Panc1 (cell line): ENCODE results near the gene JDP2.

ENCODE experiments used
- POLR2AphosphoS5 ChIP-seq: IDR thresholded peaks from 2 replicates; pipeline ENCODE4 v1.6.1; 2012; ENCODE audit warnings: mild to moderate bottlenecking, low read depth, low read length, moderate library complexity
- SIN3A ChIP-seq: IDR thresholded peaks from 2 replicates; pipeline ENCODE4 v1.6.1; 2012; ENCODE audit warnings: low read depth, mild to moderate bottlenecking, low read length, moderate library complexity, borderline replicate concordance; ENCODE audit not compliant: insufficient read depth
- TF ChIP-seq, protein P1 (sequence below): fragments of 450-650 bp; IDR thresholded peaks from 2 replicates; pipeline ENCODE4 v1.5.1; 2017; ENCODE audit warnings: mild to moderate bottlenecking
- TF ChIP-seq, protein P2 (sequence below), 2 experiments: IDR thresholded peaks; 2 replicates each; pipeline ENCODE4 v1.6.1; 2011 to 2012; ENCODE audit warnings: low read depth in 2 of 2, control low read depth in 1 of 2, low read length in 1 of 2, mild to moderate bottlenecking in 1 of 2, moderate library complexity in 1 of 2; ENCODE audit not compliant: insufficient read depth in 1 of 2

DNA sequence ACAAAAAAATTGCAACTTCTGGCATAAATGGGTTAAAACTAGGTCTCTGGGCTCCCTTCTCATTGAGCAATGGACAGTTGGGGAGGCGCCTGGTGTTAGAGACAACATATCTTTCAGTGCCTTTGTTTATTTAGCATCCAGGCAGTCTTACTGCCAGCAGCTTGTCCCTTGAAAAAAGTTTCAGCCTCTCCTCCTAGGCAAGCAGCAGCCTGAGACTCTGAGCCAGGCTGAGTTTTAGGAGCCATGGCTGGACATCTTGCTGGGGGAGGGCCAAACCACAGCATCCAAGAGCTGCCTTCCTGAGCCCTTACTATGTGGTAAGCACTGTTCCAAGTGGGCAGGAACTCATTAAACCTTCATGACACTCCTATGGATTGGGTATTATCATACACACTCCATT lies 10.1 kb upstream of the JDP2 start:
- TF ChIP-seq, protein P1, sequence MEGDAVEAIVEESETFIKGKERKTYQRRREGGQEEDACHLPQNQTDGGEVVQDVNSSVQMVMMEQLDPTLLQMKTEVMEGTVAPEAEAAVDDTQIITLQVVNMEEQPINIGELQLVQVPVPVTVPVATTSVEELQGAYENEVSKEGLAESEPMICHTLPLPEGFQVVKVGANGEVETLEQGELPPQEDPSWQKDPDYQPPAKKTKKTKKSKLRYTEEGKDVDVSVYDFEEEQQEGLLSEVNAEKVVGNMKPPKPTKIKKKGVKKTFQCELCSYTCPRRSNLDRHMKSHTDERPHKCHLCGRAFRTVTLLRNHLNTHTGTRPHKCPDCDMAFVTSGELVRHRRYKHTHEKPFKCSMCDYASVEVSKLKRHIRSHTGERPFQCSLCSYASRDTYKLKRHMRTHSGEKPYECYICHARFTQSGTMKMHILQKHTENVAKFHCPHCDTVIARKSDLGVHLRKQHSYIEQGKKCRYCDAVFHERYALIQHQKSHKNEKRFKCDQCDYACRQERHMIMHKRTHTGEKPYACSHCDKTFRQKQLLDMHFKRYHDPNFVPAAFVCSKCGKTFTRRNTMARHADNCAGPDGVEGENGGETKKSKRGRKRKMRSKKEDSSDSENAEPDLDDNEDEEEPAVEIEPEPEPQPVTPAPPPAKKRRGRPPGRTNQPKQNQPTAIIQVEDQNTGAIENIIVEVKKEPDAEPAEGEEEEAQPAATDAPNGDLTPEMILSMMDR: no peak
- TF ChIP-seq POLR2AphosphoS5: no peak
- TF ChIP-seq, protein P2, sequence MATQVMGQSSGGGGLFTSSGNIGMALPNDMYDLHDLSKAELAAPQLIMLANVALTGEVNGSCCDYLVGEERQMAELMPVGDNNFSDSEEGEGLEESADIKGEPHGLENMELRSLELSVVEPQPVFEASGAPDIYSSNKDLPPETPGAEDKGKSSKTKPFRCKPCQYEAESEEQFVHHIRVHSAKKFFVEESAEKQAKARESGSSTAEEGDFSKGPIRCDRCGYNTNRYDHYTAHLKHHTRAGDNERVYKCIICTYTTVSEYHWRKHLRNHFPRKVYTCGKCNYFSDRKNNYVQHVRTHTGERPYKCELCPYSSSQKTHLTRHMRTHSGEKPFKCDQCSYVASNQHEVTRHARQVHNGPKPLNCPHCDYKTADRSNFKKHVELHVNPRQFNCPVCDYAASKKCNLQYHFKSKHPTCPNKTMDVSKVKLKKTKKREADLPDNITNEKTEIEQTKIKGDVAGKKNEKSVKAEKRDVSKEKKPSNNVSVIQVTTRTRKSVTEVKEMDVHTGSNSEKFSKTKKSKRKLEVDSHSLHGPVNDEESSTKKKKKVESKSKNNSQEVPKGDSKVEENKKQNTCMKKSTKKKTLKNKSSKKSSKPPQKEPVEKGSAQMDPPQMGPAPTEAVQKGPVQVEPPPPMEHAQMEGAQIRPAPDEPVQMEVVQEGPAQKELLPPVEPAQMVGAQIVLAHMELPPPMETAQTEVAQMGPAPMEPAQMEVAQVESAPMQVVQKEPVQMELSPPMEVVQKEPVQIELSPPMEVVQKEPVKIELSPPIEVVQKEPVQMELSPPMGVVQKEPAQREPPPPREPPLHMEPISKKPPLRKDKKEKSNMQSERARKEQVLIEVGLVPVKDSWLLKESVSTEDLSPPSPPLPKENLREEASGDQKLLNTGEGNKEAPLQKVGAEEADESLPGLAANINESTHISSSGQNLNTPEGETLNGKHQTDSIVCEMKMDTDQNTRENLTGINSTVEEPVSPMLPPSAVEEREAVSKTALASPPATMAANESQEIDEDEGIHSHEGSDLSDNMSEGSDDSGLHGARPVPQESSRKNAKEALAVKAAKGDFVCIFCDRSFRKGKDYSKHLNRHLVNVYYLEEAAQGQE (IDR thresholded peaks at IDR 0.05; ENCODE audit: insufficient read depth in 1 of 2, low read depth in 2 of 2, low read length in 1 of 2): no peak
- no peak for TF ChIP-seq SIN3A
